Hindlimb muscle (tissue), 1 donor: ENCODE data around the gene GTF3C1. TPM values are rescaled to one million over a fixed set of nuclear protein-coding genes. Genes with fewer than 3 reads are reported as not detected.
A peak's percentile ranks its signal among the peaks of the same experiment; 100 is the strongest.
"Not testable (repeated sequence)": the region's sequence is repeated elsewhere in the genome, so short reads cannot be mapped to it uniquely, and the experiment has no call there.

Experiments
- DNase-seq: peaks from one replicate; pipeline ENCODE4 v3.0.0-alpha.2; 2013
- polyA plus RNA-seq: library from polyadenylated mRNA; unstranded; fragments of 120-200 nt; gene quantifications from one replicate; pipeline ENCODE4 v1.2.1, GENCODE V29; 2013; ENCODE audit not compliant: insufficient read length

GTF3C1 gene
- 53.4 TPM for polyA plus RNA-seq

GRCh38 chr16:27549746-27550581 is at the start of gene GTF3C1, which contains the start of gene KATNIP:
TSS of gene GTF3C1 (minus strand) at chr16:27549913. CDS start at chr16:27549890, 23 bp downstream.
TSS of gene KATNIP (plus strand) at chr16:27550144. CDS start at chr16:27550171, 27 bp downstream.
- peak; percentile 100 for DNase-seq

DNA sequence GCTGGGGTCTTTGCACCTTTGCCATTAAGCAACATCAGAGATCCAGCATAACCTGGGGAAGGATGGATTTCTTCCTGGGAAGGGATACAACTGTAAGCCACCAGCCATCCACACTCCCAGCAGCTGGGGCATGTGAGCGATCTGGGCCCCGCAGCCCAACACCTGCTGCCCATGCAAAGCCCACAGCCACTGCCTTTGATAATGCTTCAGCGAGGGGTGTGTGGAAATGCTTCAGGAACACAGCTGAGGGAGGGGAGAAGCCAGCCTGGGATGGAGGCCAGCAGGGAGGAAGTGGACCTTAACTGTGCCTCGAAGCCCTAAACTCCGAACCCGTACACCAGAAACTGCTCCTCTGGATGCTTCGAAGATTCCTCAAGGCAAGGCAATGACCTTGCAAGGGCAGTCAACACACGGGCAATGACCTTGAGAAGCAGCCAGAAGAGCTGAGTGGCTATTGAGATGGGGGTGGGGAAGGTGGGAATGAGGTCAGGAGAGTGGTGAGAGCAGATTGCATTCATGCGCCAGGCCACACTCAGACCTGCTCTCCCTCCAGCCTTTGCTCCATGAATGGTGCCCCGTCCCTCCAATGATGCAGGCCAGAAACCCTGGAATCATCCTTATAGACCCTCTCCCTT is 49.3 kb upstream of the GTF3C1 start:
- no peak for DNase-seq

- DNase-seq = no peak
These were observed 48.5 kb upstream of the GTF3C1 start for GRCh38 chr16:27598220-27598619.

- no peak for DNase-seq
These were observed 47.6 kb upstream of the GTF3C1 start for GRCh38 chr16:27597361-27597760.

GRCh38 chr16:27596411-27596810 is 46.7 kb upstream of the GTF3C1 start:
- DNase-seq = no peak

DNA sequence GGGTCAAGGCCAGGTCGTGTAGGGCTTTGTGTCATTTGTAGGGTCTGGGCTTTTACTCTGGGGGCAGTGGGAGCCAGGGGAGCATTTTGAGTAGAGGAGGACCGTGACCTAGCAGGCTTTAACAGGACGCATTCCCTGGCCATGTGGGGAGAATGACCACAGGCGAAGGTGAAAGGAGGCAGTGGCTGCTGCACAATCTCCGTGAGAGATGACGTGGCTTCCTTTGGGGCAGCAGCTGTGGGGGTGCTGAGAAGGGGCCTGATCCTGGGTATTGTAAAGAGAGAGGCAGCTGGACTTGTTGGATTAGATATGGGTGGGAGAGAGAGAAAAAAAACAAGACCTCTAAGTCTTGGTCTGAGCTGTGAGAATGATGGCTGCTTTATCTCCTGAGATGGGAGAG is 46.3 kb upstream of the GTF3C1 start:
- DNase-seq = no peak

- no peak for DNase-seq
These were observed 45.8 kb upstream of the GTF3C1 start for GRCh38 chr16:27595475-27595874.

DNA sequence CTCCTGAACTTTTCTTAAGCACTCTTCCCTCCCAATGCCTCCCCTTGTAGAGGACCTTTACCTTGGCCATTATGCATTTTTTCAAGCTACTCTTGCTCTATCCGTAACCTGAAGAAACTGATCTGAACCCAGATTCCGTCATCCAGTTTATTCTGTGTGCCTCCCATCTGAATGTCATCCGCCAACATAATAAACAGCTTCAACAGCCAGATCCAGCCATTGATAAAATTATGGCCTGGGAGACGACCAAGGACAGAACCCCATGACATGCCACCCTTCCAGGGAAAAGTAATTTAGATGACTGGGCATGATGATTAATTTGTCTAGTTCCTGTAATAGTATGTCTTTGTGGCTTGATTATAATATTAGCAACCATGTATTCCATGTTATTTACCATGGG is 42.1 kb upstream of the GTF3C1 start:
- no peak for DNase-seq

DNA sequence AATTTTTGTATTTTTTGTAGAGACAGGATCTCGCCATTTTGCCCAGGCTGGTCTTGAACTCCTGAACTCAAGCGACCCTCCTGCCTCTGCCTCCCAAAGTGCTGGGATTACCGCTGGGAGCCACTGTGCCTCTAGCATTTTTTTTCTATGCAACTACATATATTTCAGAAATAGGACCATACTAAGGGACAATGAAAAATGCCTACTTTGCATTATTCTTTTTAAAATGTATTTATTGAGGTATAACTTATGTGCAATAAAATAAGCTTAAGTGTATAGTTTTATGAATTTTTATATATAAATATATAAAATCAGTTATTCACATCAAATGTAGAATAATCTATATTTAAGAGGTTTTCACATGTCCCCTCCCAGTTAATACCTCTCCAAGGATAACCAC is 38.3 kb upstream of the GTF3C1 start:
- DNase-seq = no peak

DNA sequence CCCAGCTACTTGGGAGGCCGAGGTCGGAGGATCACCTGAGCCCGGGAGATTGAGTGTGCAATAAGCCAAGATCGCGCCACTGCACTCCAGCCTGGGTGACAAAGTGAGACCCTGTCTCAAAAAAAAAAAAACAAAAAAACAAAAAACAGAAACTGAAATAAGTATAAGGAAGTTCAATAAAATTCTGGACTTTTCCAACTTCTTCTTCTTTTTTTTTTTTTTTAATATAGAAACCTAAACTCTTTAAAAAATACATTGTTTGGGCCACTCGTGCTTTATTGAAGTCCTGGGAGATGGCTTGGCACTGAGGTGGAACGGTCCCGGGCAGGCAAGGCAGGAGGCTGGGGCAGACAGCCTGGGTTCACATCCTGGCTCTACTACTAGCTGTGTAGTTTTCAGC is 37.0 kb upstream of the GTF3C1 start:
- DNase-seq = no peak

DNA sequence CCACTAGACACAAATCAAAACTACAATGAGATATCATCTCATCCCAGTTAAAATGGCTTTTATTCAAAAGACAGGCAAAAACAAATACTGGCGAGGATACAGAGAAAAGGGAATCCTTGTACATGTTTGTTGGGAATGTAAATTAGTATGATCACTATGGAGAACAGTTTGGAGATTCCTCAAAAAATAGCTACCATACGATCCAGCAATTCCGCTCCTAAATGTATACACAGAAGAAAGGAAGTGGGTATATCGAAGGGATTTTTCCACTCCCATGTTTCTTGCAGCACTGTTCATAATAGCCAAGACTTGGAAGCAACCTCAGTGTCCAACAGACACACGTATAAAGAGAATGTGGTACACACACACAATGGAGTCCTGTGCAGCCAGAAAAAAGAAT is 35.5 kb upstream of the GTF3C1 start:
- DNase-seq = no peak

DNA sequence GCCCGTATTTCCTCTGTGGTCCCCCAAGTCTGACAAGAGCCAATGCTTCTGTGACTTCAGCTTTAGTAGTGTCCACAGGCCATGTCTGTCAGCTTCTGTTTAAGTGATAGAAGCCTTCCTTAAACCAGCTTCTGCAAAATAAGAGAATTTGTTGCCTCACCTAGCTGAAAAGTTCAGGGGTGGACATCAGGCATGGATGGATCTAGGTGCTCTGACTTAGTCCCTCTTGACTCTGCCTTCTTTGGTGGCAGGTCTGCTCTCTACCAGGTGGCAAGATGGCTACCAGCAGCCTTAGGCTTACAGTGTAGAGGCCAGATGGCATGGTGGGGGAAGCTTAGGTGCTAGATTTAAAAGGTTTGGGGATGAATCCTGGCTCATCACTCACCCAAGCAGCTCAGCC is 33.9 kb upstream of the GTF3C1 start:
- DNase-seq = no peak

DNA sequence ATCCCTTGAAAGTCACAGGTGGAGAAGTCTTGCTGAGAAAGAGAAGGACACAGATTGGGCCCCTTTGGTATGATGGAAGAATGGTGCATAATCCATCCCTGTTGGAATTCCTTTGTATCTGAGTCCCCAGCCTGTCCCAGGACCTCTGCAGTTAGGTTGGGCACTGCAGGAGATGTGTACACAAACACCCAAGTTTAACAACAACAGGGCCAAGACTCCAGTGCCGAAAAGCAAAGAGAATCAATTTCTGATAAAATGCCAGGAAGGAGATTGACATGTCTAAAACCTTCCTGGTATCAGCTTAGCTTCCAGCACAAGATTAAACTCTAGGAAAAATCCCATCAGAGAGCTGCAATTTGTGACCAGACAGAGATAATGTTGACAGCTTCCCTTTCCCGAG is 33.2 kb upstream of the GTF3C1 start:
- DNase-seq = no peak

DNA sequence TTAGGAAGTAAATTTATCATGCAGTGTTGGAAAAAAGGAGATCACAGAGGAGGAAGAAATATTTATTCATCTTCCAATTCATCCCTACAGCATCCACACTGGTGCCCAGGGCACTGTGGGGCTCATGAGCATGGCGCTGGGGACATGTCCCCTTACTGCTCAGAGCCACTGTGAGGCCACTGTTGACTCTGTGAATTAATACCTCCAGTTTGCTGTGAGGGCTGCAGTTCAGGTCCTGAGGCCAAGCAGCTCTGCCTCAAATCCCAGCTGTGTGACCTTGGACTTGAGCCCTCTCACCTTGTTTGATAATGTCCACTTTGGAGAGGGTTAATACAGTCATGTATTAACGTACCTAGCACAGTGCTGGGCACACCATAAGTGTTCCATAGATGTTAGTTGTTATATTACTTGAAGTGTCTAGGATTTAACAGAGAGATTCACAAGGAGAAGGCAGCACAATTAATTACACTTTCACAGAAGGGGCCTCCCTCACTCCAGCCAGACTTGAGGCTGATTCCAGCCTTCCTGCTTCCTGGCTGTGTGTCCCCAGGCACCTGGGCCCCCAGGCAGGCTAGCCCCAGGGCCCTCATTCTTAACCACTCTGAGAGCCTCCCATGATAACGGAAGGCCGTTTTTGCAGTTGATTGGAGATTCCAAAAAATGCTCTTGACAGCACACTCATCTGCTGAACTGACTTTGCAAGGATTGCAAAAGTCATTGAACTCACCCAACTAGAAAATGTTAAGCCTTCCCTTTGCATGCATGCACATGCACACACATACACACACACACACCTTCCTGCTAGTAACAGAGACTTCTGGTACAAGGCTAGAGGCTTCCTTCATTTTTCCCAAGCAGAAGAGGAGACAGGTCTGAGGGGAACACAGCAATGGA is 29.6 kb upstream of the GTF3C1 start:
- no peak for DNase-seq

- DNase-seq = no peak
These were observed 27.0 kb upstream of the GTF3C1 start for GRCh38 chr16:27576729-27577128.

DNA sequence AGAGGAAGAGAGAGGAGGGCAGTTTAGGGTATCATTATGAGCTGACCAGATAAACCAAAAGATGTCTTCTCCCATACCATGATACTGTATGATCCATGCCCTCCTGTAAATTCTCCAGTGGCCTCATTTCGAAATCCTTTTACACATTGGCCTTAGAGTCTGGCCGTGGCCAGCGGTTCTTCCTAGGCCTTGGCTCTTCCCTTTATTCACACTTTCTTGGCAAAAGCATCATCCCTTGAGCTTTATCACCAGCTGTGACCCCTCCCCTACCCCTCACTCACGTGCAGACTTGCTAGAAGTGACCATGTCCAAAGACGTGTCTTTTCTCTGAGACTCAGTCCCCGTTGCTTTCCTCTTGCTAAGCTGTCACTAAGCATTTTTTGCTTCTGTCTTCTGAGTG is 23.0 kb upstream of the GTF3C1 start:
- DNase-seq = no peak

GRCh38 chr16:27571433-27572326 is 22.0 kb upstream of the GTF3C1 start:
- DNase-seq = no peak

- DNase-seq = not testable (repeated sequence)
These were observed 21.3 kb upstream of the GTF3C1 start for GRCh38 chr16:27570986-27571385.

- DNase-seq = no peak
These were observed 18.4 kb upstream of the GTF3C1 start for GRCh38 chr16:27568077-27568476.

- DNase-seq = no peak
These were observed 16.7 kb upstream of the GTF3C1 start for GRCh38 chr16:27566417-27566816.

DNA sequence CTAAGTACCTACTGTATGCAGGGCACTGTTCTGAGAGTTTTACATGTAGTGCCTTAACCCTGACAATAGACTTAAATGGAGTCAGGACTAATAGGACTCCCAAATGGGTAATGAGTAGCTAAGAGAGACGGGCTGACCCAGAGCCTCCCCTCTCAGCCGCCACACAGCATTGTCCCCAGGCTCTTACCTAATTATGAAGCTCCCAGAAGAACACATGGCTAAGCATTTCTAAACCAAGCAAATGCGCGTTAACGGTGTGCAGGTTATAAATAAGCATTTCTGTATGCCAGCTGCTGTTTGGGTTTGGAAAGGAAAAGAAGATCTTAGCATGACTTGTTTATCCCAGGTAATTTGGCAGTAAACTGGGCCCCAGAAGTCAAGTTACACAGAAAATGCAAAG is 14.5 kb upstream of the GTF3C1 start:
- DNase-seq = no peak

DNA sequence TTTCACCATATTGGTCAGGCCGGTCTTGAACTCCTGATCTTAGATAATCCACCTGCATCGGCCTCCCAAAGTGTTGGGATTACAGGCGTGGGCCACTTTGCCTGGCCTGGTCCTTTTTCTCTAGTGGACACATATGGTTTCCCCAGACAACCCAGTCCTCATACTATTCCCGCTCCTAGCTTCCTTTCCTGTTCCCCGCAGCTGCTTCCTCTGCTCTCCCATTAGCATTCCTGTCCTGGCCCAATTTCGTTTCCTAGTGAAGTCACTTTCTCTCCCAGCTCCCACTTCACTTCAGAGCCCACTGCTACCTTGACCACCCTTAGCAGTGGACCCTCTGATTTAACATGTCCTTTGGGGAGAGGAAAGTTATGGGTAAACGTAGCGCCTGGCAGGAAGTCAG is 11.5 kb upstream of the GTF3C1 start:
- no peak for DNase-seq
